NCI-H526 (cell line): ENCODE measurements around the gene DMAP1.
"Not testable (repeated sequence)": the region's sequence is repeated elsewhere in the genome, so short reads cannot be mapped to it uniquely, and the experiment has no call there.

Experiments used
- DNase-seq, 2 experiments: peaks; one replicate each; lab custom pipeline; 2025; lab: John Stamatoyannopoulos, UW

The DMAP1 gene, protein sequence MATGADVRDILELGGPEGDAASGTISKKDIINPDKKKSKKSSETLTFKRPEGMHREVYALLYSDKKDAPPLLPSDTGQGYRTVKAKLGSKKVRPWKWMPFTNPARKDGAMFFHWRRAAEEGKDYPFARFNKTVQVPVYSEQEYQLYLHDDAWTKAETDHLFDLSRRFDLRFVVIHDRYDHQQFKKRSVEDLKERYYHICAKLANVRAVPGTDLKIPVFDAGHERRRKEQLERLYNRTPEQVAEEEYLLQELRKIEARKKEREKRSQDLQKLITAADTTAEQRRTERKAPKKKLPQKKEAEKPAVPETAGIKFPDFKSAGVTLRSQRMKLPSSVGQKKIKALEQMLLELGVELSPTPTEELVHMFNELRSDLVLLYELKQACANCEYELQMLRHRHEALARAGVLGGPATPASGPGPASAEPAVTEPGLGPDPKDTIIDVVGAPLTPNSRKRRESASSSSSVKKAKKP

DNA sequence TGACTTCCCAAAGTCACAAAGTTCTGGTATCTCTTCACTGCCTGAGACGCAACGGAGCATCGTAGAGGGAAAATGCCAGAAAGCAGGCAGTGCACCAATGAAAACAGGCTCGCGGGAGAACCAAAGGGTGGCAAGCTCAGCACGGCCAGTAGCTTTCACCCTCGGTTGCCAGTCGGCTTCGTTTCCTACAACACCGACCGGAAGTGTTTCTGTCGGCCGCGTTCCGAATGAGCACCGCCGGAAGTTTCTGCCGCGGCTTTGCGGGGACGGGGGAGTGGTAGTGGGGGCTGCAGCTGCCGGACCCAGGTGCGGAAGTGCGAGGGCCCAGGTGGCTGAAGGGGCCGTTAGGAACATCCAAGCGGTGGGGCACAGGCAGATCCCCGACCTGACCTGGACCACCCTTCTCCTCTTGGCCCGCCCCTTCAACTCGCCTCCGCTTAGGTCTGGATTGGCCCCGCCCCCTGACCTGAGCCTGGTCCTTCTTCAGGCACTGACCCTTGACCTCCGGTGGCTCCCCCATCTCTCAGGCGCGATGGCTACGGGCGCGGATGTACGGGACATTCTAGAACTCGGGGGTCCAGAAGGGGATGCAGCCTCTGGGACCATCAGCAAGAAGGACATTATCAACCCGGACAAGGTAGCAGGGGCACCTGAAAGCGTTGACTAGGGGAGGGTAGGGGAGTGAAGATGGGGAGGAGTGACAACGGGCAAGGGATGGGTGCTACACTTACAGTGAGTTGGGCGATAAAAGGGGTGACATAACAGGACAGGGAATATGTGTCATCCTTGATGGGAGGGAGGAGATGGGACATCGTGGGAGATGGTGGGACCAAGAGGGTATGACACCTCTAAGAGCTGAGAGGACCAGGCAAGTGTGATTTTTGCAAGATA lies at the start of gene DMAP1:
Gene DMAP1, plus strand, starts transcription at position 250 of the 891 bp plus-strand sequence. Its CDS starts 283 bp downstream, at position 533.
- DNase-seq, result peak; percentile 81 to 96

- no peak for DNase-seq
Measured at GRCh38 chr1:44168520-44169098, 44.7 kb upstream of the DMAP1 start.

DNA sequence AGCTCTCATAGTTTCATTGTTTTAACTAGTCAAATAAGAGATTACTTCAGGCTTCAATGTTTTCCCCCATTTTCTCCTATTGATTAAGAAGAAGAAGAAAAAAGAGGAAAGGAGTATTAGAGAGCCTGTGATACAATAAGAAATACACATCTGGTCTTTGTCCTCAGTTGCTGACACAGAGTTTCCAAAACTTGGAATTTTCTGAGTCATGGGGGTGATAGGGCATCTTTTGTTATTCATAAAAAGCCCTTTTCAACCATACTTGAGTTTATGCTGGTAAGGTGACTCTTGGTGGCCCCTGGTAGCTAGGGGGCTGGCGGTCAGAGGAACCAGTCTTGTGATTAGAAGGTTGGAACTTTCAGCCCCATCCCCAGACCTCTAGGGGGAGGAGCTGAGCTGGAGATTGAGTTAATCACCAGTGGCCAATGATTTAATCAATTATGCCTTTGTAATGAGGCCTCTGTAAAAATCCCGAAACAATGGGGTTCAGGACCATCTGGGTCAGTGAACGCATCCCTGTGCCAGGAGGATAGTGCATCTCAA lies 42.9 kb upstream of the DMAP1 start:
- DNase-seq, result no peak

GRCh38 chr1:44174630-44175029 lies 38.6 kb upstream of the DMAP1 start:
- no peak for DNase-seq

GRCh38 chr1:44200336-44200735 lies 12.9 kb upstream of the DMAP1 start:
- no peak for DNase-seq

DNA sequence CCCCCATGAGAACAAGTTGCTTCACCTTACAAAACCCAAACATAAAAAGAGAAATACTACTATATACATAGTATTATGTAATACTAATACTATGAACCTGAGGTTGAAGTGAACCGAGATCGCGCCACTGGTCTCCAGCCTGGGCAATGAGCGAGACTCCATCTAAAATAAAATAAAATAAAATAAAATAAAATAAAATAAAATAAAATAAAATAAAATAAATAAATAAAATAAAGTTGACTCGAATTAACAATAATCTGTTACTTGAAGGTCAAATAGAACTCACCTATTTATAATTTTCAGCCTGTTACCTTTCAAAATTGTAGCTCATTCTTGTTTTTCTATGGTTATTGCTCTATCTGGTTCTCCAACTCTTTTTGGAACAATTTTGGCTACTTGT lies 6.7 kb upstream of the DMAP1 start:
- DNase-seq, result not testable (repeated sequence)

- DNase-seq, result no peak
Measured at GRCh38 chr1:44208226-44208625, 5.0 kb upstream of the DMAP1 start.

DNA sequence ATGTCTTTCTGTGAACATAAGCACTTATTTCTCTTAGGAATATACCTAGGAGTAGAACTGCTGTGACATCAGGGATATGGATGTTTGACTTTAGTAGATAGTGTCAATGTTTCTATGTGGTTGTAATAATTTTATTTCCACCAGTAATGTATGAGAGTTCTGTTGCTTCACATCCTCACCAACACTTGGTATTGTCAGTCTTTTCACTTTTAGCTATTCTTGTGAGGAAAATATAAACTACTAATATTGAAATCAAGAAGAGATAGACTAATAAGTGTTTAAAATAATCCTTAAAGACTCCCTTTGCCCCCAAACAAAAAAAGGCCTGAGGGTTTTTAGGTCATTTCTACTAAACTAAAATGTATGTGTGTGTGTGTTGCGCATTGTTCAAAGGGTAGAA lies 2.7 kb upstream of the DMAP1 start:
- DNase-seq, result no peak

GRCh38 chr1:44212355-44213221 lies 683 bp upstream of the DMAP1 start:
- DNase-seq, result no peak

- DNase-seq, result peak; percentile 89 to 95
Measured at GRCh38 chr1:44217809-44218410, 4.6 kb downstream of the DMAP1 start.

GRCh38 chr1:44218503-44219300 lies 5.4 kb downstream of the DMAP1 start:
- DNase-seq, result no peak

- DNase-seq, result no peak
Measured at GRCh38 chr1:44219301-44219626, 6.0 kb downstream of the DMAP1 start.

DNA sequence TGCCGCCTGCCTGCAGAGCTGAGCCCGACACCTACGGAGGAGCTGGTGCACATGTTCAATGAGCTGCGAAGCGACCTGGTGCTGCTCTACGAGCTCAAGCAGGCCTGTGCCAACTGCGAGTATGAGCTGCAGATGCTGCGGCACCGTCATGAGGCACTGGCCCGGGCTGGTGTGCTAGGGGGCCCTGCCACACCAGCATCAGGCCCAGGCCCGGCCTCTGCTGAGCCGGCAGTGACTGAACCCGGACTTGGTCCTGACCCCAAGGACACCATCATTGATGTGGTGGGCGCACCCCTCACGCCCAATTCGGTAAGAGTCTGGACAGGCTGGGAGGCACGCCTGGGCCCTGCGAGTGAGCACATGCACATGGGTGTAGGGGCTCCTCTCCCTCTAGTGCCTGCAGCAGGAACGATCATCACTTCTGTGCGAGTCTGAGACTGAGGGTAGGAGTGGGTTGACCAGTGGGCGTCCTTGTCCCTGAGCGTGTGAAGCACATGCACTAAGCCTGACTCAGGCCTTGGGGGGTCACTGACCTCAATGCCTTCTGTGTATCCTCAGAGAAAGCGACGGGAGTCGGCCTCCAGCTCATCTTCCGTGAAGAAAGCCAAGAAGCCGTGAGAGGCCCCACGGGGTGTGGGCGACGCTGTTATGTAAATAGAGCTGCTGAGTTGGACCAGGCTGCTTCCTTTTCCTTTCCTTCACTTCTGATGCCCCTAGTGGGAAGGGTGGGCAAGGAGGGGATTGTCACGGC lies 6.9 kb downstream of the DMAP1 start:
- no peak for DNase-seq

- no peak for DNase-seq
Measured at GRCh38 chr1:44220755-44221154, 7.5 kb downstream of the DMAP1 start.

GRCh38 chr1:44221769-44222168 lies 8.5 kb downstream of the DMAP1 start:
- DNase-seq, result no peak

GRCh38 chr1:44222397-44223186 lies 9.3 kb downstream of the DMAP1 start:
- no peak for DNase-seq

GRCh38 chr1:44223187-44223610 lies 9.9 kb downstream of the DMAP1 start:
- DNase-seq, result no peak

GRCh38 chr1:44225761-44226160 lies 12.5 kb downstream of the DMAP1 start:
- DNase-seq, result no peak
